Measurements from ENCODE around the gene ASPG. TPM values are rescaled to one million over a fixed set of nuclear protein-coding genes. Genes with fewer than 3 reads are reported as not detected.

ASPG gene
- total RNA-seq, 2 experiments from 2014 or later: not detected

DNA sequence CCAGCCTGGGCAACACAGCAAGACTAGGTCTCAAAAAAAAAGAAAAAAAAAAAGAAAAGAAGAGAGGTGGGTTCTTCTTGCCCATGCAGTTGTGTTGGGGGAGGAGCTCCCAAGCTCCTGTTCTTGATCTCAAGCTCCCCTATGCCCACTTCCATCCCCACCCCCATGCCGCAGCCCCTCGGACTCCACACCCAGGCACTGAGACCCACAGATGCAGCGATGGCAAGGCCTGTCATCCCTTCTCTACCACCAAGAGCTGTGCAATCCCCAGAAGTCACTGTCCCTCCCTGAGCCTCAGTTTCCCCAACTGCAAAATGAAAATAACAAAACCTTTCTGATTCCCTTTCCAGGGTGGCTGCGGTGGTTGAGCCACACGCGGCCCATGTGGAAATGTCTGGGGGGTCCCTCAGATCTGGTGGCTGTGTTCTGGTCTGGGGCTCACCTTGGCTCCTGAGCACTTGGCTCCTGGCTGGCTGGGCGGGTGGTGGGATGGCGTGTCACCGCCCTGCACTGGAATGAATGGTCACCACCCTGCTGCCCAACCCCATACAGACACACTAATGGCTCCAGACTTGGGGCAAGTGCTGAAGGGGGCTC, 30.3 kb downstream of the ASPG start:
- H3K4me1 ChIP-seq (ENCODE audit: insufficient read depth, low read length): peaks cover 4% of the 10 kb centered on the region
- peaks cover 0 to 16% of the 10 kb centered on the region in 2 experiments for H3K9me3 ChIP-seq (ENCODE audit: control insufficient read depth in 1 of 2, insufficient read depth in 1 of 2, low read length in 2 of 2)
- no peaks in the 10 kb centered on the region for H3K4me1 Mint-ChIP-seq (ENCODE audit: low read depth)
- H3K27me3 ChIP-seq (ENCODE audit: control insufficient read depth in 1 of 2, insufficient read depth in 2 of 2, low read length in 2 of 2): peaks cover 27 to 39% of the 10 kb centered on the region in 2 experiments
- TF ChIP-seq, protein P1, sequence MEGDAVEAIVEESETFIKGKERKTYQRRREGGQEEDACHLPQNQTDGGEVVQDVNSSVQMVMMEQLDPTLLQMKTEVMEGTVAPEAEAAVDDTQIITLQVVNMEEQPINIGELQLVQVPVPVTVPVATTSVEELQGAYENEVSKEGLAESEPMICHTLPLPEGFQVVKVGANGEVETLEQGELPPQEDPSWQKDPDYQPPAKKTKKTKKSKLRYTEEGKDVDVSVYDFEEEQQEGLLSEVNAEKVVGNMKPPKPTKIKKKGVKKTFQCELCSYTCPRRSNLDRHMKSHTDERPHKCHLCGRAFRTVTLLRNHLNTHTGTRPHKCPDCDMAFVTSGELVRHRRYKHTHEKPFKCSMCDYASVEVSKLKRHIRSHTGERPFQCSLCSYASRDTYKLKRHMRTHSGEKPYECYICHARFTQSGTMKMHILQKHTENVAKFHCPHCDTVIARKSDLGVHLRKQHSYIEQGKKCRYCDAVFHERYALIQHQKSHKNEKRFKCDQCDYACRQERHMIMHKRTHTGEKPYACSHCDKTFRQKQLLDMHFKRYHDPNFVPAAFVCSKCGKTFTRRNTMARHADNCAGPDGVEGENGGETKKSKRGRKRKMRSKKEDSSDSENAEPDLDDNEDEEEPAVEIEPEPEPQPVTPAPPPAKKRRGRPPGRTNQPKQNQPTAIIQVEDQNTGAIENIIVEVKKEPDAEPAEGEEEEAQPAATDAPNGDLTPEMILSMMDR (IDR thresholded peaks at IDR 0.05): no peak
- H3K9me3 Mint-ChIP-seq: no peaks in the 10 kb centered on the region
- peaks cover 34% of the 10 kb centered on the region for H3K27me3 Mint-ChIP-seq
- intact Hi-C loops (cut with DNase I, micrococcal nuclease): no loop called here
- ATAC-seq (ENCODE audit: poor library complexity) (no peak), DNase-seq (no peak)
- ChIA-PET POLR2A (no interaction called here), CTCF (no interaction called here)
- H3K4me3 ChIP-seq (ENCODE audit: low read length): no peak overlapping the region
- no peaks in the 10 kb centered on the region for H3K36me3 ChIP-seq (ENCODE audit: insufficient read depth, low read length)
- no peak overlapping the region for H3K27ac ChIP-seq (ENCODE audit: low read depth in 1 of 2, low read length in 2 of 2)
- no peak overlapping the region for H3K27ac Mint-ChIP-seq
- no peaks in the 10 kb centered on the region for H3K36me3 Mint-ChIP-seq (ENCODE audit: low read depth)
- H3K4me3 Mint-ChIP-seq: no peak overlapping the region

DNA sequence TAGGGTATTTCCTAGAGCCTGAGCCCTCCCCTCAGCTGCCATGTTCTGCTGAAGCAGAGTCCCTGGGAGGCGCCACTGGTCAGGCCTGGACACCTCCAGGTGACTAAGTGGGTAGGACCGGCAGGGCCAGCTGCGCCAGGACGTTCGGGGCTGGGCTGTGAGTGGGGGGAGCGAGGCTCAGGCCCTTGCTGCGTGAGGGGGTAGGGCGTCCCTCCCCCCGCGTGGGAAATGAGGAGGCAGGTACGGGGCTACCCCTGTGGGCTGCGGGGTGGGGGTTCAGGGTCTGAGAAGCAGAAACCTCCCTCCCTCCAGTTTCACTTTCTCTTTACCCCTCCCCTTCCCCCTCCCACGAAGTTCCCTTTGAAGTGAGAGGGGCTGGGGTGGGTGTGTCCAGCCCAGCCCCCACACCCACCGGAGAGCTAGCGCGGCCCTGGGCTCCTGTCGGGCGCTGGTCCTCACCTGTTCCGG, 30.8 kb downstream of the ASPG start:
- Histone ChIP-seq H3K27ac (ENCODE audit: low read depth in 1 of 2, low read length in 2 of 2) (no peak overlapping the region), H3K27me3 (ENCODE audit: control insufficient read depth in 1 of 2, insufficient read depth in 2 of 2, low read length in 2 of 2) (peaks cover 27 to 39% of the 10 kb centered on the region in 2 experiments), H3K9me3 (ENCODE audit: control insufficient read depth in 1 of 2, insufficient read depth in 1 of 2, low read length in 2 of 2) (peaks cover 0 to 16% of the 10 kb centered on the region in 2 experiments), H3K4me1 (ENCODE audit: insufficient read depth, low read length) (peaks cover 4% of the 10 kb centered on the region), H3K36me3 (ENCODE audit: insufficient read depth, low read length) (no peaks in the 10 kb centered on the region), H3K4me3 (ENCODE audit: low read length) (peak overlapping the region; percentile 37)
- no peaks in the 10 kb centered on the region for H3K36me3 Mint-ChIP-seq (ENCODE audit: low read depth)
- no peaks in the 10 kb centered on the region for H3K9me3 Mint-ChIP-seq
- DNase-seq (peak in 1 of 14 experiments; percentile 2), ATAC-seq (ENCODE audit: poor library complexity) (no peak)
- no peak overlapping the region for H3K27ac Mint-ChIP-seq
- H3K27me3 Mint-ChIP-seq: peaks cover 37% of the 10 kb centered on the region
- intact Hi-C loops (cut with DNase I, micrococcal nuclease): no loop called here
- CTCF ChIA-PET: no interaction called here
- no peaks in the 10 kb centered on the region for H3K4me1 Mint-ChIP-seq (ENCODE audit: low read depth)
- TF ChIP-seq, protein P1 (IDR thresholded peaks at IDR 0.05): no peak
- POLR2A ChIA-PET: no interaction called here
- H3K4me3 Mint-ChIP-seq: no peak overlapping the region

DNA sequence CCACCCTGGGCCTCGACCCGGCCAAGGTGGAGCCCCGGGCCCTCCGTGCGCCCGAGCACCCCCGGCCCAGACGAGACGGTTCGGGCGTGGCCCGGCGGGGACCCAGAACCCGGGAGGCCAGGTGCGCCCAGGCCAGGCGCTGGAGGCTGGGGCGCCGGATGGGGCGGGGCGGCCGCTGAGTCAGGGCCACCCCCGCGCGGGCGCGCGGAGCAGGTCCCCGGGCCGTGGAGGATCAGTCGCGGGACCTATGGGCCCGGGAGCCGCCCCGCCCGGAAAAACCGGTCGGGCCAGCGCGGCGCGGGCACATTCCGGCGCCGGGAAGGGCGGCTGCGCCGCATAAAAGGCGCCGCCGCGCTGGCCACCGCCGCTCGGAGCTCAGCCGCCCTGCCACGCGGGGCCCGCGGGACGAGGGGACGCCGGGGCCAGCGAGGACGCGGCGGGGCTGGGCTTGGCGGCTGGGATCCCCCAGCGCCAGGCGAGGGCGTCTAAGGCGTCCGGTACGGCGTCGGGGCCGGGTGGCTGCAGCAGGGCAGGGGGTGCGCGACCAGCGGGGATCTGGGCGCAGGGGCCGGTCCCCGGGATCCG, 31.3 kb downstream of the ASPG start:
- TF ChIP-seq, protein P1 (IDR thresholded peaks at IDR 0.05): no peak
- Mint-ChIP-seq H3K4me3 (no peak overlapping the region), H3K4me1 (ENCODE audit: low read depth) (no peaks in the 10 kb centered on the region), H3K9me3 (no peaks in the 10 kb centered on the region), H3K36me3 (ENCODE audit: low read depth) (no peaks in the 10 kb centered on the region), H3K27ac (no peak overlapping the region), H3K27me3 (peaks cover 37% of the 10 kb centered on the region)
- no peaks in the 10 kb centered on the region for H3K36me3 ChIP-seq (ENCODE audit: insufficient read depth, low read length)
- peaks cover 0 to 16% of the 10 kb centered on the region in 2 experiments for H3K9me3 ChIP-seq (ENCODE audit: control insufficient read depth in 1 of 2, insufficient read depth in 1 of 2, low read length in 2 of 2)
- peaks cover 27 to 39% of the 10 kb centered on the region in 2 experiments for H3K27me3 ChIP-seq (ENCODE audit: control insufficient read depth in 1 of 2, insufficient read depth in 2 of 2, low read length in 2 of 2)
- H3K27ac ChIP-seq (ENCODE audit: low read depth in 1 of 2, low read length in 2 of 2): no peak overlapping the region
- H3K4me1 ChIP-seq (ENCODE audit: insufficient read depth, low read length): peaks cover 4% of the 10 kb centered on the region
- ChIA-PET POLR2A (no interaction called here), CTCF (no interaction called here)
- peak; percentile 34 for ATAC-seq (ENCODE audit: poor library complexity)
- peak in 1 of 14 experiments; percentile 33 for DNase-seq
- intact Hi-C loops (cut with DNase I, micrococcal nuclease): no loop called here
- peak overlapping the region; percentile 37 for H3K4me3 ChIP-seq (ENCODE audit: low read length)

Data from CD4-positive, alpha-beta T cell (primary cell).